Tibial artery (tissue), 4 donors: ENCODE results near the gene DCAF7.

ENCODE experiments used
- DNase-seq, 2 donors: peaks; one replicate each; pipeline ENCODE4 v3.0.0-alpha.2; 2019
- H3K27ac ChIP-seq, 2 donors: fragments of 200-600 bp; sonication (generic) in 1 of 2; 1 replicate in 1 of 2; 2 replicates in 1 of 2; pipeline ENCODE4 v1.5.1; 2018 to 2019; ENCODE audit warnings: mild to moderate bottlenecking in 1 of 2
- H3K27me3 ChIP-seq, 2 donors: fragments of 200-600 bp; sonication (generic) in 1 of 2; one replicate each; pipeline versions ENCODE4 v1.5.1 to v1.6.0; 2016 to 2019
- H3K36me3 ChIP-seq, 3 donors: fragments of 200-600 bp; sonication (generic) in 2 of 3; one replicate each; pipeline ENCODE4 v1.5.1; 2016 to 2019; ENCODE audit warnings: mild to moderate bottlenecking in 2 of 3
- H3K4me1 ChIP-seq, 4 donors: fragments of 200-600 bp; sonication (generic) in 2 of 4; 1 replicate in 3 of 4; 2 replicates in 1 of 4; pipeline ENCODE4 v1.5.1; 2016 to 2019
- H3K4me3 ChIP-seq, 2 donors: fragments of 200-600 bp; sonication (generic) in 1 of 2; 1 replicate in 1 of 2; 2 replicates in 1 of 2; pipeline ENCODE4 v1.5.1; 2018 to 2019; ENCODE audit warnings: mild to moderate bottlenecking in 2 of 2
- H3K9me3 ChIP-seq, 3 donors: fragments of 200-600 bp; sonication (generic) in 1 of 3; one replicate each; pipeline ENCODE4 v1.5.1; 2016 to 2019
- intact Hi-C: fragments of 100-400 bp; cut with DNase I; formaldehyde crosslinking; loops from one replicate; pipeline ENCODE4 v1.15.0; 2023; ENCODE audit warnings: low total_unique reads
- TF ChIP-seq, protein P1 (sequence below), 2 experiments: fragments of 200-600 bp in 1 of 2; fragments of 450-650 bp in 1 of 2; IDR thresholded peaks; one replicate each; pipeline ENCODE4 v1.5.1; 2017 to 2019; ENCODE audit warnings: antibody characterized with exemption in 2 of 2, mild to moderate bottlenecking in 1 of 2, moderate library complexity in 1 of 2

Gene DCAF7

DNA sequence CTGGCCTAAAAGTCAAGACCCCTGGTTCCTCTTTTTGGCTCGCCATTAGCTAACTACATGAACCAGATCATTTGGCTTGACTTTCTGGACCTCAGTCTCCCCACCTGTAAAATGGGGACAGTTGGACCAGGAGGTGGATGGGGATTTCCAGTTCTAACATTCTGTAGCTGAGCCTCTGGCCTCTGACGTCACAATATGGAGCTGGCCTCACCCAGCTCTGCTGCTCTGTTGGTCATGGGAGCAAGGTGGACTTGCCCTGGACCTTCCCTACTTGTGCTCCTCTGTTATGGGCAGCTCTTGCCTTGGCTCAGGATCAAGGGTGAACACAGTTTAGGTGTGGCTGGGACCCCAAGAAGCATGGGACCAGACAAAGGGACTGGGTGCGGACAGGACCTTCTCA lies 43.6 kb upstream of the DCAF7 start:
- no peaks in the 10 kb centered on the region for H3K4me1 ChIP-seq
- no peak overlapping the region for H3K4me3 ChIP-seq
- intact Hi-C loops = no loop called here
- TF ChIP-seq, protein P1, sequence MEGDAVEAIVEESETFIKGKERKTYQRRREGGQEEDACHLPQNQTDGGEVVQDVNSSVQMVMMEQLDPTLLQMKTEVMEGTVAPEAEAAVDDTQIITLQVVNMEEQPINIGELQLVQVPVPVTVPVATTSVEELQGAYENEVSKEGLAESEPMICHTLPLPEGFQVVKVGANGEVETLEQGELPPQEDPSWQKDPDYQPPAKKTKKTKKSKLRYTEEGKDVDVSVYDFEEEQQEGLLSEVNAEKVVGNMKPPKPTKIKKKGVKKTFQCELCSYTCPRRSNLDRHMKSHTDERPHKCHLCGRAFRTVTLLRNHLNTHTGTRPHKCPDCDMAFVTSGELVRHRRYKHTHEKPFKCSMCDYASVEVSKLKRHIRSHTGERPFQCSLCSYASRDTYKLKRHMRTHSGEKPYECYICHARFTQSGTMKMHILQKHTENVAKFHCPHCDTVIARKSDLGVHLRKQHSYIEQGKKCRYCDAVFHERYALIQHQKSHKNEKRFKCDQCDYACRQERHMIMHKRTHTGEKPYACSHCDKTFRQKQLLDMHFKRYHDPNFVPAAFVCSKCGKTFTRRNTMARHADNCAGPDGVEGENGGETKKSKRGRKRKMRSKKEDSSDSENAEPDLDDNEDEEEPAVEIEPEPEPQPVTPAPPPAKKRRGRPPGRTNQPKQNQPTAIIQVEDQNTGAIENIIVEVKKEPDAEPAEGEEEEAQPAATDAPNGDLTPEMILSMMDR (IDR thresholded peaks at IDR 0.05) = no peak
- no peaks in the 10 kb centered on the region for H3K36me3 ChIP-seq
- H3K9me3 ChIP-seq = no peaks in the 10 kb centered on the region
- no peak overlapping the region for H3K27ac ChIP-seq
- no peak for DNase-seq
- peaks cover 0 to 31% of the 10 kb centered on the region in 2 donors for H3K27me3 ChIP-seq

DNA sequence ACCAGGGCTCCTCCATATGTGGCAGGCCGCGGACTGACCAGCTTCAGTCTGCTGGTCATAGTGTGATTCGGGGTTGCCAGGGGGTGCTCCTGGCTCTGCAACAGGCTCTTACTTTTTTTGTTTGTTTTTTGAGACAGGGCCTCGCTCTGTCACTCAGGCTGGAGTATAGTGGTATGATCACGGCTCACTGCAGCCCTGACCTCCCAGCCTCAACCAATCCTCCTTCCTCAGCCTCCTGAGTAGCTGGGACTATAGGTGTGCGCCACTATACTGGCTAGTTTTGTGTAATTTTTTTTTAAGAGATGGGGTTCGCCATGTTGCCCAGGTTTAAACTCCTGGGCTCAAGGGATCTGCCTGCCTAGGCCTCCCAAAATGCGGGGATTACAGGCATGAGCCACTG lies 38.9 kb upstream of the DCAF7 start:
- intact Hi-C loops = no loop called here
- H3K4me1 ChIP-seq = no peaks in the 10 kb centered on the region
- TF ChIP-seq, protein P1 (IDR thresholded peaks at IDR 0.05) = no peak
- no peak for DNase-seq
- H3K27me3 ChIP-seq = peaks cover 0 to 29% of the 10 kb centered on the region in 2 donors
- H3K4me3 ChIP-seq = no peak overlapping the region
- no peak overlapping the region for H3K27ac ChIP-seq
- H3K9me3 ChIP-seq = no peaks in the 10 kb centered on the region
- no peaks in the 10 kb centered on the region for H3K36me3 ChIP-seq

DNA sequence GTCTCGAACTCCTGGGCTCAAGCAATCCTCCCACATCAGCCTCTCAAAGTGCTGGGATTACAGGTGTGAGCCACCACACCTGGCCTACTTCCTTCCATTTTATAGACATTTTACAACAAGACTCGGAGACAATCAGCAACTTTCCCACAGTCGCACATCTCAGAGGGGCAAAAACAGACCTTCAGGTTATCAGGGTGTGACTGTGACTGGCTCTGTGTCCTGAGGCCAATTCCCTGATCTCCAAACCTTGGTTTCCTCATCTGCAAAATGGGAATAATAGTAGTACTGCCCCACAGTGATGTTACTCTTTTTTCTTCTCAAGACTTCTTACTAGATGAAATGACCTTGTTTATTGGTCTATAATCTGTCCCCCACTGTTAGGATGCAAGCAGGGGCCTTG lies 37.9 kb upstream of the DCAF7 start:
- H3K27ac ChIP-seq = no peak overlapping the region
- H3K9me3 ChIP-seq = no peaks in the 10 kb centered on the region
- no peaks in the 10 kb centered on the region for H3K36me3 ChIP-seq
- H3K27me3 ChIP-seq = peaks cover 0 to 20% of the 10 kb centered on the region in 2 donors
- intact Hi-C loops = no loop called here
- no peaks in the 10 kb centered on the region for H3K4me1 ChIP-seq
- no peak for DNase-seq
- H3K4me3 ChIP-seq = no peak overlapping the region
- TF ChIP-seq, protein P1 (IDR thresholded peaks at IDR 0.05) = no peak

DNA sequence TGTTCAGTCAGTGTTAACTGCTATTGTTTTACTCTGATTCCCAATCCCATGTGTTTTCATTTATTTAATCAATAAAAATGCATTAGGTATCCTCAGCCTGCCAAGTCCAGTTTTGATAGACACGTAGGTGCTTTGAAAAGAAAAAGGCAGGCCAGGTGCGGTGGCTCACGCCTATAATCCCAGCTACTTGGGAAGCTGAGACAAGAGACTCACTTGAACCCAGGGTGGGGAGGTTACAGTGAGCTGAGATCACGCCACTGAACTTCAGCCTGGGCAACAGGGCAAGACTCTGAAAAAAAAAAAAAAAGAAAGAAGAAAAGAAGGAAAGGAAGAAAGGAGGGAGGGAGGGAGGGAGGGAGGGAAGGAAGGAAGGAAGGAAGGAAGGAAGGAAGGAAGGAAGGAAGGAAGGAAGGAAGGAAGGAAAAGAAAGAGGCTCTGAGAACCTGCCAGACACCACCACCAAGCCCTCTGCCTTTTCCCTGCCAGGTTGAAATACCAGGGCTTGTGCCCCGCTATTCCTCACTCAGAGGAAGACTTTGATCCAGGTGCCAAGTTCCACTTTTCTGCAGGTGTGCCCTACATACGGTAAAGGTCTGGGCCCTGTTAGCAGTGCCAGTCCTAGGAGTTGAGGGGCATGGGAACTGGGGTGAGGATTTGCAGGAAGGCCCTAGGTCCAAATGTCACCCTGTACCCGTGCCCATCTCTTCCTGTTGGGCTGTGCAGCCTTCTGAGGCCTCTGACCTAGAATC lies 37.2 kb upstream of the DCAF7 start:
- intact Hi-C loops = no loop called here
- no peaks in the 10 kb centered on the region for H3K36me3 ChIP-seq
- DNase-seq = no peak
- no peak overlapping the region for H3K27ac ChIP-seq
- no peak overlapping the region for H3K4me3 ChIP-seq
- H3K4me1 ChIP-seq = no peaks in the 10 kb centered on the region
- H3K27me3 ChIP-seq = peaks cover 0 to 14% of the 10 kb centered on the region in 2 donors
- TF ChIP-seq, protein P1 (IDR thresholded peaks at IDR 0.05) = no peak
- H3K9me3 ChIP-seq = no peaks in the 10 kb centered on the region

DNA sequence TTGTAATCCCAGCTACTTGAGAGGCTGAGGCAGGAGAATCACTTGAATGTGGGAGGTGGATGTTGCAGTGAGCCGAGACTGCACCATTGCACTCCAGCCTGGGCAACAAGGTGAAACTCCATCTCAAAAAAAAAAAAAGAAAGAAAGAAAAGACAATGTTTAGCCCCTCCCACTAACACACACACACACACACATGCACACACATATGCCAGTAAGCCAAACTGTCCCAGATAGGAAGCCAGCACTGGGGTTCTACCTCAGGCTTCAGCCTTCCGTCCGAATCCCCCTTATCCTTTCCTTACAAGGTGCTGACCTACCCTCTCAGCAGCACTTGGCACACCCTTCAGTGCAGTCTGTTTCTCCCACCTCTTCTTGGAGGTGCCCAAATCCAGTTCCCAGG lies 35.8 kb upstream of the DCAF7 start:
- no peak overlapping the region for H3K4me3 ChIP-seq
- H3K36me3 ChIP-seq = no peaks in the 10 kb centered on the region
- no peaks in the 10 kb centered on the region for H3K9me3 ChIP-seq
- intact Hi-C loops = no loop called here
- no peak overlapping the region for H3K27ac ChIP-seq
- no peaks in the 10 kb centered on the region for H3K4me1 ChIP-seq
- no peak for DNase-seq
- H3K27me3 ChIP-seq = peaks cover 0 to 14% of the 10 kb centered on the region in 2 donors
- TF ChIP-seq, protein P1 (IDR thresholded peaks at IDR 0.05) = no peak
